Activated CD4-positive, alpha-beta T cell treated with anti-CD3 and anti-CD28 coated beads for 36 hours (primary cell): Measurements from ENCODE around the gene ECT2L. TPM values are rescaled to one million over a fixed set of nuclear protein-coding genes. Genes with fewer than 3 reads are reported as not detected.
A peak's percentile ranks its signal among the peaks of the same experiment; 100 is the strongest.

ENCODE experiments used
- ATAC-seq: fragments of 200-7000 bp; cut with Tn5 transposase; one replicate; pipeline ENCODE4 v1.10.0; 2021; ENCODE audit warnings: mild to moderate bottlenecking, moderate library complexity
- CTCF ChIA-PET: fragments of 350-600 bp; sonication (Branson Sonifier 250); formaldehyde crosslinking; loops from one replicate; lab custom pipeline; 2021; ENCODE audit warnings: antibody characterized with exemption; lab: Charles Lee
- POLR2A ChIA-PET: fragments of 350-600 bp; sonication (Branson Sonifier 250); formaldehyde crosslinking; loops from one replicate; lab custom pipeline; 2021; ENCODE audit warnings: antibody characterized with exemption, inconsistent platforms; lab: Charles Lee
- DNase-seq: peaks from one replicate; pipeline ENCODE4 v3.0.0-alpha.2; 2020
- H3K27ac Mint-ChIP-seq: one replicate; pipeline ENCODE4 v1.8.0; 2021; ENCODE audit warnings: mixed read lengths
- H3K27me3 Mint-ChIP-seq: one replicate; pipeline ENCODE4 v1.8.0; 2021; ENCODE audit warnings: mixed read lengths
- H3K36me3 Mint-ChIP-seq: one replicate; pipeline ENCODE4 v1.8.0; 2021; ENCODE audit warnings: low read depth, mixed read lengths
- H3K4me1 Mint-ChIP-seq: one replicate; pipeline ENCODE4 v1.8.0; 2021; ENCODE audit warnings: mixed read lengths
- H3K4me3 Mint-ChIP-seq: one replicate; pipeline ENCODE4 v1.8.0; 2021; ENCODE audit warnings: mild to moderate bottlenecking, moderate library complexity, mixed read lengths
- H3K9me3 Mint-ChIP-seq: one replicate; pipeline ENCODE4 v1.8.0; 2021; ENCODE audit warnings: low read depth, mixed read lengths
- intact Hi-C, 2 experiments: fragments of 100-400 bp; cut with DNase I in 1 of 2; cut with micrococcal nuclease in 1 of 2; formaldehyde crosslinking; loops; one replicate each; pipeline versions ENCODE4 v1.14.2 to v1.15.1; 2022 to 2024; cut with DNase I, micrococcal nuclease
- total RNA-seq, 2 experiments: library from RNA; stranded (reverse); gene quantifications; one replicate each; pipeline ENCODE4 v1.2.3, GENCODE V29; 2021

The ECT2L gene
- total RNA-seq, 2 experiments from 2014 or later, result not detected

GRCh38 chr6:138805016-138805765, 9.3 kb downstream of the ECT2L start:
- no peaks in the 10 kb centered on the region for H3K9me3 Mint-ChIP-seq

DNA sequence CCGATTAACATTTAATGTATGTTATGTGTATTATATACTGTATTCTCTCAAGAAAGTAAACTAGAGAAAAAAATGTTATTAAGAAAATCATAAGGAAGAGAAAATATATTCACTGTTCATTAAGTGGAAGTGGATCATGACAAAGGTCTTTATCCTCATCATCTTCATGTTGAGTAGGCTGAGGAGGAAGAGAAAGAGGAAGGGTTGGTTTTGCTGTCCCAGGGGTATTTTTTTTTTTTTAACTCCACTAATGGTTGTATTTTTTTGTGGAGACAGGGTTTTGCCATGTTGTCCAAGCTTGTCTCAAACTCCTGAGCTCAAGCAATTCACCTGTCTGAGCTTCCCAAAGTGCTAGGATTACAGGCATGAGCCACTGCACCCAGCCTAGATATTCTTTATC, 11.0 kb downstream of the ECT2L start:
- Mint-ChIP-seq H3K27ac (no peak overlapping the region), H3K9me3 (no peaks in the 10 kb centered on the region), H3K4me1 (no peaks in the 10 kb centered on the region), H3K27me3 (peaks cover 3% of the 10 kb centered on the region), H3K4me3 (no peak overlapping the region), H3K36me3 (no peaks in the 10 kb centered on the region)
- ATAC-seq (no peak), DNase-seq (no peak)
- CTCF ChIA-PET, result interaction anchor here (1.0 kb wide), 1 partner anchor 10 kb away, joined by 4 read pairs; no protein-coding TSS in a partner anchor
- intact Hi-C loops, result no loop called here
- POLR2A ChIA-PET, result interaction anchor here (0.6 to 0.7 kb wide), 2 partner anchors 34 to 68 kb away, joined by 4 to 5 read pairs; no protein-coding TSS in a partner anchor

More at GRCh38 chr6:138805016-138805765, 9.3 kb downstream of the ECT2L start:
- ATAC-seq (no peak), DNase-seq (no peak)
- H3K4me3 Mint-ChIP-seq, result no peak overlapping the region
- peaks cover 3% of the 10 kb centered on the region for H3K27me3 Mint-ChIP-seq
- H3K4me1 Mint-ChIP-seq, result no peaks in the 10 kb centered on the region
- H3K36me3 Mint-ChIP-seq, result no peaks in the 10 kb centered on the region
- H3K27ac Mint-ChIP-seq, result no peak overlapping the region
- ChIA-PET CTCF (interaction anchor here (0.6 to 1.6 kb wide), 3 partner anchors 10 to 520 kb away, joined by 3 to 5 read pairs (median 4); no protein-coding TSS in a partner anchor), POLR2A (interaction anchor here (0.6 kb wide), 1 partner anchor 34 kb away, joined by 4 read pairs; no protein-coding TSS in a partner anchor)
- intact Hi-C loops, result no loop called here

DNA sequence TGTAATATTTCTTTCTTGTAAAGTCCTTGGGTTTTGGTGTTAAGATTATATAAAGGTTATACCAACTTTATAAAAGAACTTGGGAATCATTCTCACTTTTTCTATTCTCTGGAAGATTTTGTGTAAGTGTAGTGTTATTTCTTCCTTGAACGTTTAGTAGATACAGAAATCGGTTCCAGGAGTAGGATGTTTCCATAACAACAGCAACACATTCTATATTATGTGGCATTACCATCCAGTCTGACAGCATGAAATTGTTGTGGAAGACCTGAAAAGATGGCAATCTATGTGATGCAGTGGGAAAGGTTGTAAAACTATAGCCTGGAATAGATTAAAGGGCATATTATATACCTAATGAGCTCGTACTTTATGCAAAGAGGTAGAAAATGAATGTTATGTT, 13.8 kb downstream of the ECT2L start:
- DNase-seq, result no peak
- H3K9me3 Mint-ChIP-seq, result no peaks in the 10 kb centered on the region
- ChIA-PET CTCF (interaction anchor here (0.6 kb wide), 1 partner anchor 147 kb away, joined by 3 read pairs; no protein-coding TSS in a partner anchor), POLR2A (no interaction called here)
- intact Hi-C loops, result loop anchor here in 1 of 2 experiments (10.0 kb wide), 1 partner anchor 365 kb away; no protein-coding TSS in a partner anchor
- no peaks in the 10 kb centered on the region for H3K4me1 Mint-ChIP-seq
- no peaks in the 10 kb centered on the region for H3K36me3 Mint-ChIP-seq
- no peak for ATAC-seq
- H3K4me3 Mint-ChIP-seq, result no peak overlapping the region
- peaks cover 3% of the 10 kb centered on the region for H3K27me3 Mint-ChIP-seq
- no peak overlapping the region for H3K27ac Mint-ChIP-seq

DNA sequence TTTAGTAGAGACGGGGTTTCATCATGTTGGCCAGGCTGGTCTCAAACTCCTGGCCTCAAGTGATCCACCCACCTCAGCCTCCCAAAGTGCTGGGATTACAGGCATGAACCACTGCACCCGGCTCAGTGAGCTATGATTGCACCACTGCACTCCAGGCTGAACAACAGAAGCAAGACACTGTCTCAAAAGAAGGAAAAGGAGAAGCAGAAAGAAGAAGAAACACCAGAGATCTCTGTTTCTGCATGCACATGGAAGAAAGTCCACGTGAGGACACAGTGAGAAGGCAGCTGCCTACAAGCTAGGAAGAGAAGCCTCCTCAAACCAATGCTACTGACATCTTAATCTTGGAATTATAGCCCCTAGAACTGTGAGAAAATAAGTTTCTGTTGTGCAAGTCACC, 16.0 kb downstream of the ECT2L start:
- ATAC-seq (no peak), DNase-seq (no peak)
- Mint-ChIP-seq H3K36me3 (no peaks in the 10 kb centered on the region), H3K9me3 (no peaks in the 10 kb centered on the region), H3K4me1 (peaks cover 2% of the 10 kb centered on the region), H3K27ac (no peak overlapping the region), H3K4me3 (no peak overlapping the region), H3K27me3 (no peaks in the 10 kb centered on the region)
- POLR2A ChIA-PET, result no interaction called here
- intact Hi-C loops, result loop anchor here in 1 of 2 experiments (10.0 kb wide), 1 partner anchor 363 kb away; no protein-coding TSS in a partner anchor
- CTCF ChIA-PET, result interaction anchor here (0.9 kb wide), 1 partner anchor 552 kb away, joined by 4 read pairs; no protein-coding TSS in a partner anchor

DNA sequence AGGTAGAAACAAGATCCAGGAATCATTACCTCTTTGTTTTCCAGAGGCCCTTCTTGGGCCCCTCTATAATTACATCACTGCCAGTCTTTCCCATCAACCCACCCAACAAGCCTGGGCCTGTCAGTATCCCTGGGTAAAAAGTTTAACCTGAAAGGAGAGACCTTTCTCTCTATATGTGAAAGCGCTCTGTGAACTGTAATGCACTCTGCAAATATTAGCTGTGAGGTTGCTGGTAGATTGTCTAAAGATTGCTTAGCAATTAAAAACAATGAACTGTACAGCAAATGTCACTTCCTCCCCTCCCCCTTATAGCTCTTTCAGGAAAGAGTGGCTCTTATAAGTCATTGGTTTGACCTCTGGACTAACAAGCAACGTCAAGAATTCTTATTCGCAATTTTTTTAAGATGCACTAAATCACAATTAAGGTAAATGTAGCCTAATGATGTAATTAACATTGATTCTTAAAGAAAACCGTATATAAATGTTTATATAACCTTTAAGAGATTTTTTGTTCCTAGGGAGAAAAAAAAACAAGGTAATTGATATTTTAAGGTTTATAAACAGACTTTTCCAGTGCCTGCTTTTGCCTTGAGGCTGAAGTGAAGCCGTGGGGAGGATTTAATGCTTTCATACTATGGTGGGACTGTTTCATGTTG, 18.4 kb downstream of the ECT2L start:
- Mint-ChIP-seq H3K4me3 (no peak overlapping the region), H3K27ac (no peak overlapping the region), H3K36me3 (no peaks in the 10 kb centered on the region), H3K4me1 (peaks cover 20% of the 10 kb centered on the region), H3K9me3 (no peaks in the 10 kb centered on the region), H3K27me3 (no peaks in the 10 kb centered on the region)
- ATAC-seq, result no peak
- ChIA-PET CTCF (interaction anchor here (1.6 to 3.5 kb wide), 5 partner anchors 10 to 551 kb away, joined by 5 to 18 read pairs (median 10); no protein-coding TSS in a partner anchor), POLR2A (no interaction called here)
- DNase-seq, result no peak
- intact Hi-C loops, result loop anchor here in 1 of 2 experiments (10.0 kb wide), 1 partner anchor 360 kb away; no protein-coding TSS in a partner anchor

DNA sequence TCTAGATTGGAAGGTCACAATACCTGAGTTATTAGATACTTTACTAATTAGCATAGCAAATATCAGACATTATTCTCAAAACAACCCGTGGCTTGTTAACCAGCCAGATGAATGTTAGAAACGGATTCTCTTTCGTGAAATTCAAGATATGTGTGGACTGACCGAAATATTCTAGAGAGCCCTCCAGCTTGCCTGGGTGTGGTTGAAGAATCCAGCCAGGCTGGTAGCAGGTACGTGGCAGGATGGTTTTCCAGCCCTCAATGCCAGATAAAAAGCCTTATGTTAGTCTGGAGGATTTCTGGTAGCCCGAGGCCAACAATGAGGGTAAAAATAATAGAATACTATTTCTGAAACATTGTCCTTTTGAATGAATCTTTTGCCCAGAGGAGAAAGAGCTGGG, 19.3 kb downstream of the ECT2L start:
- ATAC-seq (no peak), DNase-seq (no peak)
- H3K4me3 Mint-ChIP-seq, result no peak overlapping the region
- H3K9me3 Mint-ChIP-seq, result no peaks in the 10 kb centered on the region
- ChIA-PET POLR2A (no interaction called here), CTCF (interaction anchor here (1.1 to 3.5 kb wide), 13 partner anchors 11 to 550 kb away, joined by 3 to 18 read pairs (median 4); no protein-coding TSS in a partner anchor)
- no peak overlapping the region for H3K27ac Mint-ChIP-seq
- no peaks in the 10 kb centered on the region for H3K36me3 Mint-ChIP-seq
- peaks cover 24% of the 10 kb centered on the region for H3K4me1 Mint-ChIP-seq
- no peaks in the 10 kb centered on the region for H3K27me3 Mint-ChIP-seq
- intact Hi-C loops, result loop anchor here (5.0 to 10.0 kb wide), 7 partner anchors 57 to 402 kb away; partner anchors contain the start of gene ABRACL (in 1 of the 2)

GRCh38 chr6:138815797-138816528, 20.1 kb downstream of the ECT2L start:
- peak overlapping the region; percentile 74 for H3K27ac Mint-ChIP-seq
- DNase-seq (no peak), ATAC-seq (peak; percentile 70)
- H3K4me3 Mint-ChIP-seq, result no peak overlapping the region
- POLR2A ChIA-PET, result no interaction called here
- no peaks in the 10 kb centered on the region for H3K27me3 Mint-ChIP-seq
- no peaks in the 10 kb centered on the region for H3K9me3 Mint-ChIP-seq
- intact Hi-C loops, result loop anchor here (1.0 to 10.0 kb wide), 12 partner anchors 56 to 548 kb away; partner anchors contain the start of genes ABRACL (in 2 of the 2), REPS1 (in 2 of the 2) and TXLNB (in 1 of the 2)
- H3K36me3 Mint-ChIP-seq, result no peaks in the 10 kb centered on the region
- CTCF ChIA-PET, result interaction anchor here (0.6 to 3.5 kb wide), 27 partner anchors 11 to 574 kb away, joined by 3 to 18 read pairs (median 3); partner anchors contain the start of genes CCDC28A and CITED2
- H3K4me1 Mint-ChIP-seq, result peaks cover 24% of the 10 kb centered on the region

DNA sequence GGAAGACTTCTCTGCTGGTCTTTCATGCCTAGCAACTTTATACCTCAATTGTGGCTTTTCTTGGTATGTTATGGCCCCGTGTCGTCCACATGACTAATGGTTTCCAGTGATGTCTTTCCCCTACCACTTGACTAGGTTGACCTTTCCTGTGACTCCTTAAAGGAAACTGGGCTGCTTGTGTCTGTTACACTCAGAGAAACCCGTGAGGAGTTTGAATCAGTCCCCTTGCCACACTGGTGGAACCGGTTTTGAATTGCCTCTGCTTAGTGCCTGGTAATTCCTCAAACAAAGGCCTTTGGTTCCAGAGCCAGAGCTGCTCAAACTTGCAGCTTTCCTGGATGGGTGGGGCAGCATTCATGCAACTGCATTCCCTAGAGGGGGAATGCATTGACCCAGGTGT, 21.9 kb downstream of the ECT2L start:
- intact Hi-C loops, result loop anchor here (1.0 to 10.0 kb wide), 10 partner anchors 55 to 547 kb away; partner anchors contain the start of genes ABRACL (in 1 of the 2) and TXLNB (in 1 of the 2)
- H3K9me3 Mint-ChIP-seq, result no peaks in the 10 kb centered on the region
- POLR2A ChIA-PET, result no interaction called here
- CTCF ChIA-PET, result interaction anchor here (0.6 to 1.7 kb wide), 6 partner anchors 42 to 401 kb away, joined by 3 to 4 read pairs (median 4); no protein-coding TSS in a partner anchor
- peak overlapping the region; percentile 82 for H3K27ac Mint-ChIP-seq
- DNase-seq (peak; percentile 43), ATAC-seq (peak; percentile 75)
- no peaks in the 10 kb centered on the region for H3K27me3 Mint-ChIP-seq
- H3K4me1 Mint-ChIP-seq, result peaks cover 24% of the 10 kb centered on the region
- H3K4me3 Mint-ChIP-seq, result no peak overlapping the region
- no peaks in the 10 kb centered on the region for H3K36me3 Mint-ChIP-seq

GRCh38 chr6:138818496-138819194, 22.8 kb downstream of the ECT2L start:
- ATAC-seq, result peak; percentile 64
- POLR2A ChIA-PET, result no interaction called here
- intact Hi-C loops, result loop anchor here (5.0 to 10.0 kb wide), 7 partner anchors 54 to 399 kb away; partner anchors contain the start of gene ABRACL (in 1 of the 2)
- CTCF ChIA-PET, result interaction anchor here (1.4 to 1.7 kb wide), 3 partner anchors 75 to 401 kb away, joined by 3 to 4 read pairs (median 4); no protein-coding TSS in a partner anchor
- Mint-ChIP-seq H3K4me1 (peaks cover 24% of the 10 kb centered on the region), H3K9me3 (no peaks in the 10 kb centered on the region), H3K27ac (peak overlapping the region; percentile 82), H3K4me3 (no peak overlapping the region), H3K27me3 (no peaks in the 10 kb centered on the region), H3K36me3 (no peaks in the 10 kb centered on the region)
- peak; percentile 39 for DNase-seq

- Mint-ChIP-seq H3K4me3 (no peak overlapping the region), H3K36me3 (no peaks in the 10 kb centered on the region), H3K27ac (no peak overlapping the region), H3K27me3 (no peaks in the 10 kb centered on the region), H3K4me1 (peaks cover 28% of the 10 kb centered on the region), H3K9me3 (no peaks in the 10 kb centered on the region)
- intact Hi-C loops, result no loop called here
- no peak for ATAC-seq
- no peak for DNase-seq
- CTCF ChIA-PET, result interaction anchor here (0.7 kb wide), 1 partner anchor 235 kb away, joined by 3 read pairs; no protein-coding TSS in a partner anchor
- POLR2A ChIA-PET, result no interaction called here
Measured at GRCh38 chr6:138821519-138821918, 25.6 kb downstream of the ECT2L start.
